DMS79 (cell line): ENCODE results near the gene SNW1.
"Not testable (repeated sequence)": the region's sequence is repeated elsewhere in the genome, so short reads cannot be mapped to it uniquely, and the experiment has no call there.

Experiments used
- DNase-seq: peaks from one replicate; lab custom pipeline; 2025; lab: John Stamatoyannopoulos, UW

Gene SNW1

GRCh38 chr14:77747425-77747824, 13.5 kb downstream of the SNW1 start:
- not testable (repeated sequence) for DNase-seq

- DNase-seq: peak; percentile 63
Observed at GRCh38 chr14:77746064-77746702, 14.8 kb downstream of the SNW1 start.

GRCh38 chr14:77741438-77741837, 19.5 kb downstream of the SNW1 start:
- no peak for DNase-seq

GRCh38 chr14:77738559-77739250, 22.3 kb downstream of the SNW1 start:
- DNase-seq: no peak

- DNase-seq: no peak
Observed at GRCh38 chr14:77730976-77731497, 29.9 kb downstream of the SNW1 start.

GRCh38 chr14:77722301-77722700, 38.7 kb downstream of the SNW1 start:
- no peak for DNase-seq

GRCh38 chr14:77721437-77721836, 39.5 kb downstream of the SNW1 start:
- DNase-seq: no peak

- DNase-seq: no peak
Observed at GRCh38 chr14:77717608-77718305, 43.2 kb downstream of the SNW1 start.

- DNase-seq: no peak
Observed at GRCh38 chr14:77714926-77715325, 46.0 kb downstream of the SNW1 start.

GRCh38 chr14:77710364-77710763, 50.6 kb downstream of the SNW1 start:
- DNase-seq: no peak

- no peak for DNase-seq
Observed at GRCh38 chr14:77709412-77709811, 51.5 kb downstream of the SNW1 start.

- DNase-seq: no peak
Observed at GRCh38 chr14:77708749-77709148, 52.2 kb downstream of the SNW1 start.

- DNase-seq: peak; percentile 92
Observed at GRCh38 chr14:77707724-77708408, 53.1 kb downstream of the SNW1 start, which contains the start of the genes ALKBH1 and SLIRP. ALKBH1 (minus strand) TSS chr14:77708023; CDS start chr14:77708004, 19 bp downstream. SLIRP (plus strand) TSS chr14:77708103; CDS start chr14:77708112, 9 bp downstream.

GRCh38 chr14:77707355-77707723, 53.6 kb downstream of the SNW1 start:
- peak; percentile 58 for DNase-seq

- no peak for DNase-seq
Observed at GRCh38 chr14:77691259-77691658, 69.7 kb downstream of the SNW1 start.

GRCh38 chr14:77682158-77682553, 78.8 kb downstream of the SNW1 start:
- no peak for DNase-seq

- DNase-seq: no peak
Observed at GRCh38 chr14:77681196-77682157, 79.5 kb downstream of the SNW1 start.

GRCh38 chr14:77674931-77675330, 86.0 kb downstream of the SNW1 start:
- DNase-seq: no peak

- no peak for DNase-seq
Observed at GRCh38 chr14:77673193-77673592, 87.8 kb downstream of the SNW1 start.
